HTERT RPE-1 (cell line): ENCODE results near the gene HOGA1.

Source experiments
- in situ Hi-C: fragments of 300-500 bp; cut with MboI; formaldehyde crosslinking; loops from 4 replicates; pipeline ENCODE4 v1.14.3; 2020; ENCODE audit warnings: low sequenced_read_pairs

The HOGA1 gene

DNA sequence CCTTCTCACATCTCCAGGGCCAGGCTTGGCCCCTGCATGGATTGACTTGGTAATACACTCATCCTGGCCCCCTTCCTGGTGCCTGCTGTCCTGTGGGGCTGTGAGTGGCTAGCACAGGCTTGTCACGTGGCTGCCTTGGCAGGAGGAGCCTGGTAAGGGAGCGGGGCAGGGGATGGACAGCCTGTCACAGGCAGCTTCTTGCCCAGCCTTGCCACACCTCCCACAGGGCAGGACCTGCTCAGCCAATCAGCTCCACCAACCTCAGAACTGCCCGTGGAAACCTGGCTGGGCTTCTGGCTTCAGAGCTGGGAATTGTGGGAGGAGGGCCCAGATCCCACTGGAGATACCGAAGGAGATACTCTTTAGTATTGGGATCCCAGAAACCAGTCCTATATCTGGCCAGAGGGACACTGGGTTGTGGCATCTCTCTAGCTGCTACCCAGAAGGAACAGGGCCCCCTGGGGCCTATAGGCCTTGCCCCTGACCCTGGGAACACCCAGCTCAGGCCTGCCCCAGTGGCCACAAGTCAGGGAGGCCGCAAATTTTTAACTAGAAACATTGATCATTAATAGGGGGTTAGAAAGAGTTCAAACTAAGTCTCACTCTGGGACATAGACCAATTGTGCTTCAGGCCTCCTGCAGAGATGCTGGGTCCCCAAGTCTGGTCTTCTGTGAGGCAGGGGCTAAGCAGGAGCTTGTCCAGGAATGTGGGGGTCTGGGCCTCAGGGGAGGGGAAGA is at the start of gene HOGA1:
TSS of gene HOGA1 (plus strand) at position 330 of the 738 bp plus-strand sequence. CDS start at position 645, 315 bp downstream.
- in situ Hi-C loops: no loop called here

DNA sequence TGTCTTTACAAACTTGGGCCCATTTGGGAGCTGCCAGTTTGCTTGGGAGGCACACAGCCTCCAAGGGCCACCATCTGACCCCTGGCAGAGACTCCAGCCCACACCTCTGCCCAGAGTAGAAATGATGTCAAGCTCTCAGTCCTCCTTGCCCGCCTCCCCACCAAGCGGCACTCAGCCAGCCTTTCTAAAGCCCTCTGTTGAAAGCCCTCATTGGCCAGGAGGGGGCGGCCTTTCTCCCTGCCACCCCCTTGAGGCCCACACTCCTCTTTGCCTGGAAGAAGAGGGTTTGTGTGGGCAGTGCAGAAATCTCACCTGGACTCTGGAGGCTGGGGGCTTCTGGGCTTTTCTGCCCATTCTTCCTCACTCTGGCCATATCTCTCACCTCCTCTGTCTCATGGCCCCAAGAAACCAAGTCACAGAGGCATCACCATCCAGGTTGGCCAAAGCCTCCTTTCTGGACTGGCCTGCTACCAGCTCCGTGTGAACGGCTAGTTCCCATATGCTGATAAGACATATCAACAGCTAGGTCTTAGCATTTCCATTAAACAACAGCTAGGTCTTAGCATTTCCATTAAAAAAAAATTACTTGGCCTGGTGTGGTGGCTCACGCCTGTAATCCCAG is 49.3 kb upstream of the HOGA1 start:
- in situ Hi-C loops: no loop called here

- in situ Hi-C loops: no loop called here
Observed at GRCh38 chr10:97537186-97537869, 46.9 kb upstream of the HOGA1 start.

- in situ Hi-C loops: no loop called here
Observed at GRCh38 chr10:97538411-97538810, 45.8 kb upstream of the HOGA1 start.

GRCh38 chr10:97538839-97539238 is 45.4 kb upstream of the HOGA1 start:
- in situ Hi-C loops: no loop called here

- in situ Hi-C loops: no loop called here
Observed at GRCh38 chr10:97539523-97540200, 44.5 kb upstream of the HOGA1 start.

- in situ Hi-C loops: no loop called here
Observed at GRCh38 chr10:97540669-97541500, 43.3 kb upstream of the HOGA1 start.

GRCh38 chr10:97542169-97543024 is 41.8 kb upstream of the HOGA1 start:
- in situ Hi-C loops: no loop called here

- in situ Hi-C loops: no loop called here
Observed at GRCh38 chr10:97543025-97543546, 41.1 kb upstream of the HOGA1 start.

- in situ Hi-C loops: no loop called here
Observed at GRCh38 chr10:97546456-97547270, 37.5 kb upstream of the HOGA1 start.

- in situ Hi-C loops: no loop called here
Observed at GRCh38 chr10:97547271-97547600, 37.0 kb upstream of the HOGA1 start.

- in situ Hi-C loops: no loop called here
Observed at GRCh38 chr10:97547962-97548361, 36.2 kb upstream of the HOGA1 start.

DNA sequence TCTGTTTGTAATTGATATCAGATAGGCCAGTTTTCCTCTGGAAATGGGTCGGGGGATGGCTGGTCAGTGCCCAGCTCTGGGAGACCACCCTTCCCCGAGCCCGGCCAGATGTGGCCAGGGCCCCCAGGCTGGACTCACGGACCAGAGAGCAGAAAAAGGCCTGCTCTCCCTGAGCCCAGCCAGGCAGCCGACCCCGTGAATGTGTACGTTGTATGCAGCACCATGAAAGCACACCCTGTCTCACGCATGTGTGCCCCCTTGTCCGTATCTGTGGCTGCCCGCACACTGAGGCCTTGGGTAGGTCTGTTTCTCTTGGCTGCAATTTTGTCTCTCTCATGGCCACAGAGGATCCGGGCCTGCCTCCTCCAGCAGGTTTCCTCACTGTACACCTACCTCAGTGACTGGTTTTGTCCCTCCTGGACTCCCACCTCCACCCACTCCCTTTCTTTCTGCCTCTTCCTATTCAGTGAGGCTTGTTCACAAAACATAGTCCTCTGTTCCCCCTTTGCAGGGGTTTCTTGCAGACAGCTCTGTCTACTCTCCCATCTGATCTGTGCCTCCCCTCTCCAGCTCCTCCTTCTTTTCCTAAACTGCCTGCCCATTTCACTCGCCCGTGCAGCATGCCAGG is 35.2 kb upstream of the HOGA1 start:
- in situ Hi-C loops: no loop called here

DNA sequence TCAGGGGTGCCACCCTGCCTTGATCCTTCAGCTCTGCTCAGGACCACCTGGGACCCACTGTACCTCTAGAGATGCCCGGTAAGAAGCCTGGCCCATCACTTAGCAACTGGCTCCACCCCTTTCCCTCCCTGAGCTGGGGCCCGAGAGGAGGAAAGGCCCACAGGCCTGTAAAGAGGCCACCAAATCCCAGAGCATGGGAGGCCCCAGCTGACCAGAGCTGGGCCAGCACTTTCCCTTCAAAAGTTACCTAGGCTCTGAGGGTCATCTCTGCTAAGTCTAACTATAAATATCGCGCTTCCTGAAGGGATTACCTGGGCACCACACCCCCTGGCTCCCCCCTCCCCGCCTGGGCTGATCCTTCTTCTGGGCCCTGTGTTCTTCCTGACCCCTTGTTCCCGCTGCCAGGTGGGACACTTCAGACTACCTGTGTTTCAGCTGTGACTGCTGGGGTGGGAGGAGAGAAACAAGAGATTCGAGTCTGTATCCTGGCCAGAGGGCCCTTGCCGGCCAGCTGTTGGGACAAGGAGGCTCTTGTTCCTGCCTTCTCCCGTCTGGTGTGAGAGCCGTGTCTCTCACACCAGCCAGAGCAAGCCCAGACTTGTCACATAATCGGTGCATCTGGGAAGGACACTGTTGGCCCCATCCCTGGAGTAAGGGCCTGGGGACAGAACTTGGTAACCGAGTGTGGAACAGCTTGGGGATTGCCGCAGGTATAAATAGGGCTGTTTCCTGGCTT is 34.4 kb upstream of the HOGA1 start:
- in situ Hi-C loops: no loop called here

DNA sequence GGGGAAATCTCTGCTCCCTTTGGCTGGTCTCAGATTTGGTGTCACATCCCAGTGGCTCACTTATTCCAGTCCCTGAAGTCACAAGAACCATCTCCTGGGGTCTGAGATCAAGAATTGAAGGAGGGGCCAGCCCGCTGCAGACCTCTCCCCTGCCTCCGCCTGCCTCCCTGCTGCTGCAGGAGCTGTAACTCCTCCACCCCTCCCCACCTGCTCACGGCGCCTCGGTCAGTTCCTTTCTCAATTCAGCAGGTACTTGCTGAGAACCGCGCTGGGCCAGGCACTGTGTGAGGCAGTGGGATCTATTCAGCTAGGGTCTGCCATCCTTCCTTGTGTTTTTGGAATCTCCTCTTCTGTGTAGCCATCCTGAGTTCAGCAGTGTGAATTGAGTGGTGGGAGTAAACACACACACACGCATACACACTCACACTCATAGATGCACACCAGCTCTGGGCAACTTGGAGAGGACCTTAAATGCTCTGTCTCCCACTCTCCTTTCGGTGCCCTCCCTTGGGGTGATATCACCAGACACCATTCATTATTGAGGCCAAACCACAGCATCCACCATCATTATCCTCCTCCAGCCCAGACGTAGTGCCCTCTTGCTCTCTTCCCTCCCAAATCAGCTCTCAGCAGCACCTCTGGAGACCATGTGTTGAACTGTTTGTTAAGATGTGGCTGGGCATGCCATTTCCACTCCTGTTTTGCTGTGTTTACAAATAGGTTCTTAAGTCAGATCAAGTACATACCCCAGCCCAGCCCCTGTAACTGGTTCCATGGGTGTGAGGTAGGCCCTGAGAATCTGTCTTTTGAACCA is 33.6 kb upstream of the HOGA1 start:
- in situ Hi-C loops: no loop called here

- in situ Hi-C loops: no loop called here
Observed at GRCh38 chr10:97551271-97551670, 32.9 kb upstream of the HOGA1 start.

- in situ Hi-C loops: no loop called here
Observed at GRCh38 chr10:97553575-97554031, 30.6 kb upstream of the HOGA1 start.
